Testis (tissue), 2 donors: Measurements from ENCODE around the gene TRIOBP.

Source experiments
- POLR2A ChIP-seq: fragments of 450-650 bp; IDR thresholded peaks from one replicate; pipeline ENCODE4 v1.6.1; 2017; ENCODE audit warnings: antibody characterized with exemption, mild to moderate bottlenecking, moderate library complexity
- TF ChIP-seq, protein P1 (sequence below), 3 experiments: fragments of 450-650 bp in 2 of 3; fragments of 200-600 bp in 1 of 3; sonication (generic) in 1 of 3; IDR thresholded peaks; one replicate each; pipeline ENCODE4 v1.5.1; 2016 to 2019; ENCODE audit warnings: antibody characterized with exemption in 3 of 3, mild to moderate bottlenecking in 2 of 3, moderate library complexity in 1 of 3

DNA sequence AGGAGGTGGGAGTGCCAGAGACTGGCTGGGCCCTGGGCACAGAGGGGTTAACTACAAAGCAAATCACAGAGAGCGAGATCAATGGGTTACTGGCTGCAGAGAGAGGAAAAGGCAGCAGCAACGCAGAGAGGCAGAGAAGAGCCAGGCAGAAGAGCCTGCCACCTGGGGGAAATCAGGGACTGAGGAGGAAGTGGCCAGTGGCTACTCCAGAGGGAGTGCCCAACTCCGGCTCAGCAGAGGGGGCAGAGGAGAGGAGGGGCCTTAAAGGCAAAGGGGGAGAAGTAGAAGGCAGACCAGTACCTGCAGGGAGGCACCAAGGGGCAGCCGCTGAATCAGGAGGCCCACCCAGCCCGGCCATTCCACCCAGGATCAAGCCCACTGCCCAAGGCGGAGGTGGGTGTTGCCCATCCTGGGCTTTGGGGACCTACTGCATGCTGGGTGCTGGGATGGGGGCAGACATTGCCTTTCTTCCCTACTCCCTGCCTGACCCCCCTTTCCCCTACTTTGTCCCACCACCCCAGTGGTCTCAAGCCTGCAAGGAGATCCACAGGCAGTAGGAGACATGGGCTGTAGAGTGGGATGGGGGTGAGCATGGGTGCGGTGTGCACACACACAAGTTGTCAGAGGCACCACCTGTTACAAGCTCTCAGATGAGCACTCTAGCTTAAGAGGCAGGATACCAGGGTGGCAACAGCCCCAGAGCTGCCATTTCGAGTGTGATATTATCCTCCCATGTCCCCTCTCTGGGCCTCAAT lies 125.4 kb downstream of the TRIOBP start:
- TF ChIP-seq, protein P1, sequence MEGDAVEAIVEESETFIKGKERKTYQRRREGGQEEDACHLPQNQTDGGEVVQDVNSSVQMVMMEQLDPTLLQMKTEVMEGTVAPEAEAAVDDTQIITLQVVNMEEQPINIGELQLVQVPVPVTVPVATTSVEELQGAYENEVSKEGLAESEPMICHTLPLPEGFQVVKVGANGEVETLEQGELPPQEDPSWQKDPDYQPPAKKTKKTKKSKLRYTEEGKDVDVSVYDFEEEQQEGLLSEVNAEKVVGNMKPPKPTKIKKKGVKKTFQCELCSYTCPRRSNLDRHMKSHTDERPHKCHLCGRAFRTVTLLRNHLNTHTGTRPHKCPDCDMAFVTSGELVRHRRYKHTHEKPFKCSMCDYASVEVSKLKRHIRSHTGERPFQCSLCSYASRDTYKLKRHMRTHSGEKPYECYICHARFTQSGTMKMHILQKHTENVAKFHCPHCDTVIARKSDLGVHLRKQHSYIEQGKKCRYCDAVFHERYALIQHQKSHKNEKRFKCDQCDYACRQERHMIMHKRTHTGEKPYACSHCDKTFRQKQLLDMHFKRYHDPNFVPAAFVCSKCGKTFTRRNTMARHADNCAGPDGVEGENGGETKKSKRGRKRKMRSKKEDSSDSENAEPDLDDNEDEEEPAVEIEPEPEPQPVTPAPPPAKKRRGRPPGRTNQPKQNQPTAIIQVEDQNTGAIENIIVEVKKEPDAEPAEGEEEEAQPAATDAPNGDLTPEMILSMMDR (IDR thresholded peaks at IDR 0.05), result no peak
- no peak for TF ChIP-seq POLR2A
